Stimulated activated naive CD8-positive, alpha-beta T cell treated with anti-CD3 and anti-CD28 coated beads, Interleukin-15, amount 100 ng/mL, for 72 hours (primary cell): ENCODE results near the gene FOXO3.

ENCODE experiments used
- ATAC-seq: fragments of 150-1000 bp; cut with Tn5 transposase; 2 replicates; pipeline ENCODE4 v1.10.0; 2021; ENCODE audit warnings: mild to moderate bottlenecking, moderate library complexity
- DNase-seq, 2 donors: peaks; one replicate each; pipeline ENCODE4 v3.0.0; 2021 to 2022
- H3K27ac Mint-ChIP-seq, 2 donors: one replicate each; pipeline ENCODE4 v1.8.0; 2022; ENCODE audit warnings: mild to moderate bottlenecking in 2 of 2, mixed read lengths in 2 of 2, moderate library complexity in 2 of 2
- H3K27me3 Mint-ChIP-seq: one replicate; pipeline ENCODE4 v1.8.0; 2022; ENCODE audit warnings: mixed read lengths
- H3K4me1 Mint-ChIP-seq: one replicate; pipeline ENCODE4 v1.8.0; 2022; ENCODE audit warnings: mild to moderate bottlenecking, mixed read lengths
- H3K4me3 Mint-ChIP-seq, 2 donors: one replicate each; pipeline ENCODE4 v1.8.0; 2022; ENCODE audit warnings: mild to moderate bottlenecking in 2 of 2, mixed read lengths in 2 of 2, moderate library complexity in 1 of 2
- H3K9me3 Mint-ChIP-seq, 2 donors: one replicate each; pipeline ENCODE4 v1.8.0; 2022; ENCODE audit warnings: mixed read lengths in 2 of 2

FOXO3 gene

DNA sequence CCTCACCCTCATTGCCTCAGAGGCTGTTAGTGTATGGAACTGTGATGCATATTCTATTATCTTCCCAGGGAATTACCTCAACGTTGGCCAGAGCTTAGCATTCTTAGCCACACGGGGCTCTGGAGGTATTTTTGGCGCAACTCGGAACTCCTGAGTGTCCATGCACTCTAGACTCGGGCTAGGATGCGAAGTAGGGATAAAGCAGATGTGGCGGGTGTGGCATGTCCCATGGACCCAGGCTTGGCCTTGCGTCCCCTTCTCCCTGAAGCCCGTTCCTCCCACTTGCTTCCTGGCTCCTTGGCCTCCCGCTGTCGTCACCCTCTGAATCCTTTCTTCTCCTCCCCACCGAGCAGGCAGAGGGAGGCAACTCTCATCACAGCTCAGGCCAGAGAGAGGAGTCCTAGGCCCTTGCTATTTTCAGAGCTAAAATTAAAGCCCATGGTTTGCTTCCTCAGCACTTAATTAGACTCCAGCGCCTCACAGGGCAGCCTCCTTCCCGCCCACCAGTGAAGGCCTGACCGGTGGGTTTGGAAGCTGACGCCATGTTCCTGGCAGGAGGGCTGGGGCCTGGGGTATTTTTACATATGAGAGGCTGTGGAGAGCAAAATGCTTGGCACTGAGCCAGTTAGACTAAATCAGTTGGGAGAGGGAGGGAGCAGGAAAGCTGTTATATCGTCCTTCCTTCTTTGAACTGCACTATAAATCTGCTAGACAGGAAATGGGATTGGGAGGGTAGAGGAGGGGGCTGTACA is 138.7 kb downstream of the FOXO3 start:
- Mint-ChIP-seq H3K27ac (no peak overlapping the region), H3K4me1 (no peaks in the 10 kb centered on the region), H3K4me3 (no peak overlapping the region), H3K9me3 (peaks cover 13 to 16% of the 10 kb centered on the region in 2 donors), H3K27me3 (no peaks in the 10 kb centered on the region)
- ATAC-seq (no peak), DNase-seq (no peak)

GRCh38 chr6:108702106-108702851 is 141.6 kb downstream of the FOXO3 start:
- no peak for ATAC-seq

GRCh38 chr6:108706649-108707048 is 145.9 kb downstream of the FOXO3 start:
- Mint-ChIP-seq H3K27me3 (no peaks in the 10 kb centered on the region), H3K4me3 (no peak overlapping the region), H3K9me3 (peaks cover 4 to 11% of the 10 kb centered on the region in 2 donors), H3K27ac (no peak overlapping the region), H3K4me1 (no peaks in the 10 kb centered on the region)
- ATAC-seq (no peak), DNase-seq (no peak)

More at GRCh38 chr6:108702106-108702851, 141.6 kb downstream of the FOXO3 start:
- no peaks in the 10 kb centered on the region for H3K4me1 Mint-ChIP-seq
- H3K4me3 Mint-ChIP-seq: no peak overlapping the region
- no peak for DNase-seq
- H3K27me3 Mint-ChIP-seq: no peaks in the 10 kb centered on the region
- H3K27ac Mint-ChIP-seq: no peak overlapping the region
- peaks cover 13 to 16% of the 10 kb centered on the region in 2 donors for H3K9me3 Mint-ChIP-seq

DNA sequence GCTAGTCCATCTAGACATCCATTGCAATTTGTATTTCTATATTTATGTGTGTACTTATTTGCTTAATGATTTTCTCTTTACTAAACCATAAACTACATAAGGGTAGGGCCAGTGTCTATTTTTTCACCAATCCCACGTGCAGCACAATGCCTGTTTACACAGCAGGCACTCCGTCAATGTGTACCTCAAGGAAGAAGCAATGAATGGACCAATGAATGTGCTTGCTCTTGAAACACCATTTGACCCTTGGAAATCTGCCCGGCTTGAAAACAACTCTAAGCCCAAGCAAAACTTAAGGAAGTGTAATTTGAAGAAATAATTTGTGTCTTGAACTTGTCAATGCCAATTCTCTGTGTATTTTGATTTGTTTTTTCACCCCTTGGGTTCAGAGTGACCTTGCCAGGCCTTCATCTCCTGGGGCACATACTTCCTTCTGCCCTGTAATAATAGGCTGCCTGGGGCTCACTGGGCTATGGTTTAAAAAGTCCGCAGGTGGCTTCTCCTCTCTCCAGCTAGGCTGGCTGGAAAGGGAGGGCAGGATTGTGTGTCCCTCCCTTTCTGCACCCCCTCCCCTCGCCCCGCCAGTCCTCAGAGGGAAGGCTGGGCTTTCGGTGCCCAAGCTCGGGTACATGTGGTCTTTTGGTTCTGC is 146.7 kb downstream of the FOXO3 start:
- H3K4me1 Mint-ChIP-seq: peaks cover 1% of the 10 kb centered on the region
- no peaks in the 10 kb centered on the region for H3K27me3 Mint-ChIP-seq
- DNase-seq: no peak
- H3K9me3 Mint-ChIP-seq: peaks cover 0 to 6% of the 10 kb centered on the region in 2 donors
- H3K27ac Mint-ChIP-seq: no peak overlapping the region
- no peak overlapping the region for H3K4me3 Mint-ChIP-seq
- no peak for ATAC-seq

DNA sequence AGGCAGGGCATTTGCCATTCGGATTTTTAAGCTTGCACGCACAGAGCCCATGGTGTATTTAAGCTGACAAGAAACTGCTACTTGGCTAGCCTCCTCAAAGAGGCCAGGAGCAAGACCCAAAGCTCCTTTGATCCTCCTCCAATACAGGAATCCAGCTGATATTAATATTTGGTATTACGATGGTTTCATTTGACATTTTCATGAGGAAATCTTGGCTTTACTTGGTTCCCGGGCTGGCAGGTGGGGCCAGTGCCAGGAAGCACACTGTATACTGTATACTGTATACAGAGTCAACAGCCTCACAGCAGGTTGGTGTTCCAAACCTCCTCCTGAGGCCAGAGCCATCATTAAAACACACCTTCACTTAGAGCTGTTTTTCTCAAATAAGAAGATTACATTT is 149.3 kb downstream of the FOXO3 start:
- H3K9me3 Mint-ChIP-seq: no peaks in the 10 kb centered on the region
- ATAC-seq (no peak), DNase-seq (no peak)
- no peak overlapping the region for H3K27ac Mint-ChIP-seq
- H3K4me1 Mint-ChIP-seq: peaks cover 25% of the 10 kb centered on the region
- no peaks in the 10 kb centered on the region for H3K27me3 Mint-ChIP-seq
- H3K4me3 Mint-ChIP-seq: no peak overlapping the region

DNA sequence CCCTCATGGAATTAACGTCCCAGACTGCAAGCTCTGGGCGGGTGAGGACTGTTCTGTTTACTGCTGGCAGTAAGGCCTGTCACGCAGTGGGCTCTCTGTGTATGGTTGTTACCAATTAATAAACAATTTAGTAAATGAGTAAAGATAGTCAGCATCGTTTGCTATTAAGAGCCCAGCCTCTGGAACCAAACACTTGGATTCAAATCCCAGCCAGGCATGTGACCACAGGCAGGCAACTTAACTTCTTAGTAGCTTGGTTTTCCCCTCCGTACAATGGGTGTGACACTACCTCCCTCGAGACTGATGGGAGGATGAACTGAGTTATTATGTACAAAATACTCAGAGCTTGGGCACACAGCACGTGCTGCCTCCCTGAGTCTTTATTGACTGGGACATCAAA is 149.8 kb downstream of the FOXO3 start:
- no peak for DNase-seq

GRCh38 chr6:108711071-108711470 is 150.4 kb downstream of the FOXO3 start:
- no peak for DNase-seq
- Mint-ChIP-seq H3K4me3 (no peak overlapping the region), H3K9me3 (no peaks in the 10 kb centered on the region), H3K27ac (no peak overlapping the region), H3K4me1 (peaks cover 31% of the 10 kb centered on the region), H3K27me3 (no peaks in the 10 kb centered on the region)
- no peak for ATAC-seq

More for the DNA sequence above, 149.8 kb downstream of the FOXO3 start:
- H3K9me3 Mint-ChIP-seq: no peaks in the 10 kb centered on the region
- peaks cover 31% of the 10 kb centered on the region for H3K4me1 Mint-ChIP-seq
- H3K27me3 Mint-ChIP-seq: no peaks in the 10 kb centered on the region
- no peak for ATAC-seq
- H3K4me3 Mint-ChIP-seq: no peak overlapping the region
- no peak overlapping the region for H3K27ac Mint-ChIP-seq

DNA sequence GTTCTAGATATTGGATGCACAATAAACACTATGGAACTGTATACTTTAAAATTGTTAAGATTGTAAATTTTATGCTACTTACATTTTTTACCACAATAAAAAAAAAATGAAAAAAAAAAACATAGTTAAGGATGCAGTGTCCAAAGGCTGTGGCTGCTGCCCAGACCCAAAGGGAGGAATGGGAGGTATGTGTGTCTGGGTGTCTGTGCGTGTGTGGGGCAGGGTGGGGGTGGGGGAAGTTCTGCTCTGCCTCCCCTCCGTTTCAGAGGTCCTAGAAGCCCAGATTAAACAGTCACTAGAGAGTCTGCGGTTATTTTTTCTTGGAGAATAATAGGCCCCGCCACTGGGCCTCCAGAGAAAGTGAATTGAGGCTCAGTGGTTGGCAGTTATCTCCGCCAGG is 151.1 kb downstream of the FOXO3 start:
- no peak overlapping the region for H3K4me3 Mint-ChIP-seq
- DNase-seq: no peak
- H3K4me1 Mint-ChIP-seq: peaks cover 31% of the 10 kb centered on the region
- H3K27me3 Mint-ChIP-seq: no peaks in the 10 kb centered on the region
- no peak for ATAC-seq
- H3K9me3 Mint-ChIP-seq: no peaks in the 10 kb centered on the region
- H3K27ac Mint-ChIP-seq: no peak overlapping the region

GRCh38 chr6:108712946-108713345 is 152.2 kb downstream of the FOXO3 start:
- DNase-seq (no peak), ATAC-seq (no peak)
- H3K4me3 Mint-ChIP-seq: no peak overlapping the region
- H3K4me1 Mint-ChIP-seq: peaks cover 31% of the 10 kb centered on the region
- H3K9me3 Mint-ChIP-seq: no peaks in the 10 kb centered on the region
- H3K27ac Mint-ChIP-seq: no peak overlapping the region
- H3K27me3 Mint-ChIP-seq: no peaks in the 10 kb centered on the region

- Mint-ChIP-seq H3K27ac (no peak overlapping the region), H3K27me3 (no peaks in the 10 kb centered on the region), H3K9me3 (no peaks in the 10 kb centered on the region), H3K4me1 (peaks cover 31% of the 10 kb centered on the region), H3K4me3 (no peak overlapping the region)
- ATAC-seq (no peak), DNase-seq (no peak)
Measured at GRCh38 chr6:108714101-108714765, 153.5 kb downstream of the FOXO3 start.

GRCh38 chr6:108714766-108715414 is 154.2 kb downstream of the FOXO3 start:
- no peak overlapping the region for H3K27ac Mint-ChIP-seq
- peaks cover 31% of the 10 kb centered on the region for H3K4me1 Mint-ChIP-seq
- no peaks in the 10 kb centered on the region for H3K9me3 Mint-ChIP-seq
- no peak for ATAC-seq
- H3K27me3 Mint-ChIP-seq: no peaks in the 10 kb centered on the region
- no peak overlapping the region for H3K4me3 Mint-ChIP-seq
- no peak for DNase-seq

DNA sequence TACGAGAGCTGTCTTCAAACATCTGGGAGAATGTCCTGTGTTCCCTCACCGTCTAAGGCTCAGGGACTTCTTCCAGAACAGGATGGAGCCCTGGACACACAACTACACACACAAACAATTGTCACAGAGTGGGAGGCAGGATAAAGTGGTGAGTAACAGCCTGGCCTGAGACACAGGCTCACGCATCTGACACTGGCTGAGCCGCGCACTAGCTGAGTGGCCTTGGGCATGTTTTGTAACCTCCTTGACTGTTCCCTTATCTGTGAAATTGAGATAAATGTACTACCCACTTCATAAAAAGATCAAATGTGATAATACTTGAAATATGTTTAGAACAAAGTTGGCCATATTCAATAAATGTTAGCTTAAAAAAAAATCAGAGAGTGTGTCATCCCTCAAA is 155.1 kb downstream of the FOXO3 start:
- Mint-ChIP-seq H3K4me3 (no peak overlapping the region), H3K27me3 (no peaks in the 10 kb centered on the region), H3K9me3 (no peaks in the 10 kb centered on the region), H3K4me1 (peaks cover 31% of the 10 kb centered on the region), H3K27ac (no peak overlapping the region)
- no peak for ATAC-seq
- no peak for DNase-seq

- H3K4me3 Mint-ChIP-seq: no peak overlapping the region
- no peaks in the 10 kb centered on the region for H3K9me3 Mint-ChIP-seq
- H3K4me1 Mint-ChIP-seq: peaks cover 31% of the 10 kb centered on the region
- DNase-seq: no peak
- H3K27me3 Mint-ChIP-seq: no peaks in the 10 kb centered on the region
- no peak overlapping the region for H3K27ac Mint-ChIP-seq
- ATAC-seq: no peak
Measured at GRCh38 chr6:108716801-108717791, 156.4 kb downstream of the FOXO3 start.

DNA sequence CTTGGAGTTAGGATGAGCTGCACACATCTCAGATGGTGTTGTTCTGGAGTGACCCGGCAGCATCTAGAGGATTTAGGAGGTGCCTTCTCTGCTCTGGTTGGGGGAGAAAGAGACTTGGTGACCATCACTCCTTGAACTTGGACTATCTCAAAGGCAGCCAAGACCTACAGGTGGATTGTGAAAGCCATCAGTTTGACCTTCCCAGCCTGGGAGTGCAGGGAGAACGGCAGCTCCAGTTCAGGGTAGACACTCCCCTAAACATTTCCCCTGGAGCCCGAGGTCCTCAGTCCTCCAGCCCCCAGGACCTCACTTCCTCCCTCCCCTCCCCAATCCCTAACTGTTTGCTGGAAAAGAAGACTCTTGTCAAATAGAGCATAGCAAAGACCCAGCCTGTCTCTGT is 158.8 kb downstream of the FOXO3 start:
- Mint-ChIP-seq H3K27me3 (no peaks in the 10 kb centered on the region), H3K27ac (no peak overlapping the region), H3K4me3 (no peak overlapping the region), H3K9me3 (peaks cover 7 to 8% of the 10 kb centered on the region in 2 donors), H3K4me1 (peaks cover 11% of the 10 kb centered on the region)
- no peak for DNase-seq
- no peak for ATAC-seq
